Stimulated activated naive CD8-positive, alpha-beta T cell treated with anti-CD3 and anti-CD28 coated beads, Interleukin-15, Interleukin-2, amounts not matched to agents 100 ng/mL and 50 ng/mL, for 24 hours (primary cell): ENCODE data around the gene PDXDC1.
"Not testable (repeated sequence)": the region's sequence is repeated elsewhere in the genome, so short reads cannot be mapped to it uniquely, and the experiment has no call there.

Experiments
- H3K27ac Mint-ChIP-seq: one replicate; pipeline ENCODE4 v1.8.0; 2021; ENCODE audit warnings: mild to moderate bottlenecking, mixed read lengths
- H3K27me3 Mint-ChIP-seq: one replicate; pipeline ENCODE4 v1.8.0; 2021; ENCODE audit warnings: mixed read lengths
- H3K36me3 Mint-ChIP-seq: one replicate; pipeline ENCODE4 v1.8.0; 2021; ENCODE audit warnings: low read depth, mixed read lengths
- H3K4me1 Mint-ChIP-seq: one replicate; pipeline ENCODE4 v1.8.0; 2021; ENCODE audit warnings: low read depth, mixed read lengths
- H3K4me3 Mint-ChIP-seq: one replicate; pipeline ENCODE4 v1.8.0; 2021; ENCODE audit warnings: mild to moderate bottlenecking, mixed read lengths
- H3K9me3 Mint-ChIP-seq: one replicate; pipeline ENCODE4 v1.8.0; 2021; ENCODE audit warnings: mixed read lengths

Gene PDXDC1

DNA sequence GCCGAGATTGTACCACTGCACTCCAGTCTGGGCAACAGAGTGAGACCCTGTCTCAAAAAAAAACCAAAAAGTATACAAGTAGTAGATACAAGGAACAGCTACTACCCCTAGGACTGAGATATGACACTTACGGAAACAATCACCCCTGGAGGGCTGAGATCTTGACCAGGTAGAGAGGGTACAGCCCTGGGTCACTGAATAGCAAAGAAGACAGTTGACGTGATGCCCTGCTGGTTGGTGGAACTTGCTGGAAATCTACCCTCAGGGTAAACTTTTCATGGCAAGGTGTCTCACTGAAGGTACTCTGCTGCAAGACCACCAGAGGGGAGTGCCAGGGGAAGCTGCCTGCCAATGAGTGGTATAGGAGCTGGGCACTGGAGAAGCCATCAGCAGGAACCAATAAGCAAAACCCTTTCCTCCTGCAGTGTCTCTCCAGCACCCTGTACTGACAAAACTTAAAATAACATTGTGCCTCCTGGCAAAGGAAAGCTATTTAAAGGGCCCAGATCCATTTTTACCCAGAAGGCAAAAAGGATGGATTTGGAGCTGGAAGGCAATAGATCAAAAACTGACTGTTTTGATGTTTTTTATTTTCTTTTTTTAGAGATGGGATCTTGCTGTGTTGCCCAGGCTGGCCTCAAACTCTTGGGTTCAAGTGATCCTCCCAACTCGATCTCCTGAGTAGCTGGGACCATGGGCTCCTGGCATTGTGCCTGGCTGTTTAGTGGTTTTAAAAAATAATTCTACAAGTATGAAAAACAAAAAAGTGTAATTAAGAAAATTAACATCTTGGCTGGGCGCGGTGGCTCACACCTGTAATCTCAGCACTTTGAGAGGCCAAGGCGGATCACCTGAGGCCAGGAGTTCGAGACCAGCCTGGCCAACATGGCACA lies 11.3 kb upstream of the PDXDC1 start:
- no peak overlapping the region for H3K4me3 Mint-ChIP-seq
- no peak overlapping the region for H3K27ac Mint-ChIP-seq
- no peaks in the 10 kb centered on the region for H3K36me3 Mint-ChIP-seq
- H3K27me3 Mint-ChIP-seq: peaks cover 11% of the 10 kb centered on the region
- no peaks in the 10 kb centered on the region for H3K9me3 Mint-ChIP-seq
- H3K4me1 Mint-ChIP-seq: no peaks in the 10 kb centered on the region

- Mint-ChIP-seq H3K27ac (no peak overlapping the region), H3K36me3 (no peaks in the 10 kb centered on the region), H3K4me3 (no peak overlapping the region), H3K9me3 (no peaks in the 10 kb centered on the region), H3K27me3 (peaks cover 11% of the 10 kb centered on the region), H3K4me1 (no peaks in the 10 kb centered on the region)
These were observed 9.5 kb upstream of the PDXDC1 start for GRCh38 chr16:14965328-14965727.

GRCh38 chr16:14969795-14970194 lies 5.0 kb upstream of the PDXDC1 start:
- not testable (repeated sequence) for H3K27me3 Mint-ChIP-seq, H3K9me3 Mint-ChIP-seq, H3K4me3 Mint-ChIP-seq, H3K4me1 Mint-ChIP-seq, H3K36me3 Mint-ChIP-seq, H3K27ac Mint-ChIP-seq

DNA sequence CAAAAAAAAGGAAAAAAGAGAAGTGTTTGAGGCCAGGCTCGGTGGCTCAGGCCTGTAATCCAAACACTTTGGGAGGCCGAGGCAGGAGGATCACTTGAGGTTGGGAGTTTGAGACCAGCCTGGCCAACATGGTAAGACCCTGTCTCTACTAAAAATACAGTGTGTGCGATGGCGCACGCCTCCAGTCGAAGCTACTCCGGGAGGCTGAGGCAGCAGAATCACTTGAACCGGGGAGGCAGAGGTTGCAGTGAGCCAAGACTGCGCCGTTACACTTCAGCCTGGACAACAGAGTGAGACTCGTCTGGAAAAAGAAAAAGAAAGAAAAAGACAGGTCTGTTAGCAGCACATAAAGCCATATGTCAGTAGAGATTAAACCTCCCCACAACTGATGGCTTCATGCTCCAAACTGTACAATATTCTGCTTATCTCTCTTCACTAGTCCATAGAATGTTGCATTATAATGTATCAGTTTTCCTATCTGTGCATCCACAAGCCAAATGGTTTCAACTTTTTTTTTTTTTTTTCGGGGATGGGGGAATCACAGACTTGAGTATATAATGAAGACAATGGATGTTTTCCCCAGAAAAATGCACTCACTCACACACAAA lies 3.1 kb upstream of the PDXDC1 start:
- not testable (repeated sequence) for H3K27ac Mint-ChIP-seq, H3K9me3 Mint-ChIP-seq, H3K27me3 Mint-ChIP-seq, H3K4me3 Mint-ChIP-seq, H3K36me3 Mint-ChIP-seq
- H3K4me1 Mint-ChIP-seq: peaks cover 14% of the 10 kb centered on the region

DNA sequence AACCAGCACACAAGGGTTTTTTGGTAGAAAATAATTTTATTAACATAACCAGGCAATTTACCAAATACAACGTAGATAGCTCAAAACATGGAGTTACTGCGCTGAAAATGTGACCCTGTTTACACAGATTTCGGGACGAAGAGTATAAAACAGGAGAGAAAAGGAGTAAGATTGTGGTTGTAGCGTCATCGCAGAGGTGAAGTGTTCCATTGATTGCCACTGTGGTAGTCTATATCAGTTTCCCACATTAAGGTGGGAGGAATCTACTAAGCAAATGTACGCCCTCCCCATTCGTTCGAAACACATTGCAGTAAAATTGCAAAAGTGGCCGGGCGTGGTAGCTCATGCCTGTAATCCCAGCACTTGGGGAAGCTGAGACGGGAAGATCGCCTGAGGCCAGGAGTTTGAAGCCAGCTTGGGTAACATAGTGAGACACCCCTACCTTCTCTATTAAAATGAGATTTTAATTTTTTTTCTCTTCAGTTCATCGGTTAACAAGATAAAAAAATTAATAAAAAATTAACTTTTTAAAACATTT lies 972 bp upstream of the PDXDC1 start:
- Mint-ChIP-seq H3K36me3 (peaks cover 11% of the 10 kb centered on the region), H3K4me1 (peaks cover 22% of the 10 kb centered on the region), H3K4me3 (peak overlapping the region; percentile 65)
- H3K9me3 Mint-ChIP-seq, H3K27me3 Mint-ChIP-seq, H3K27ac Mint-ChIP-seq: not testable (repeated sequence)

- not testable (repeated sequence) for H3K27me3 Mint-ChIP-seq, H3K9me3 Mint-ChIP-seq
- Mint-ChIP-seq H3K27ac (peak overlapping the region; percentile 85), H3K4me1 (peaks cover 22% of the 10 kb centered on the region), H3K36me3 (peaks cover 11% of the 10 kb centered on the region), H3K4me3 (peak overlapping the region; percentile 90)
These were observed 533 bp upstream of the PDXDC1 start for GRCh38 chr16:14974331-14974655.

DNA sequence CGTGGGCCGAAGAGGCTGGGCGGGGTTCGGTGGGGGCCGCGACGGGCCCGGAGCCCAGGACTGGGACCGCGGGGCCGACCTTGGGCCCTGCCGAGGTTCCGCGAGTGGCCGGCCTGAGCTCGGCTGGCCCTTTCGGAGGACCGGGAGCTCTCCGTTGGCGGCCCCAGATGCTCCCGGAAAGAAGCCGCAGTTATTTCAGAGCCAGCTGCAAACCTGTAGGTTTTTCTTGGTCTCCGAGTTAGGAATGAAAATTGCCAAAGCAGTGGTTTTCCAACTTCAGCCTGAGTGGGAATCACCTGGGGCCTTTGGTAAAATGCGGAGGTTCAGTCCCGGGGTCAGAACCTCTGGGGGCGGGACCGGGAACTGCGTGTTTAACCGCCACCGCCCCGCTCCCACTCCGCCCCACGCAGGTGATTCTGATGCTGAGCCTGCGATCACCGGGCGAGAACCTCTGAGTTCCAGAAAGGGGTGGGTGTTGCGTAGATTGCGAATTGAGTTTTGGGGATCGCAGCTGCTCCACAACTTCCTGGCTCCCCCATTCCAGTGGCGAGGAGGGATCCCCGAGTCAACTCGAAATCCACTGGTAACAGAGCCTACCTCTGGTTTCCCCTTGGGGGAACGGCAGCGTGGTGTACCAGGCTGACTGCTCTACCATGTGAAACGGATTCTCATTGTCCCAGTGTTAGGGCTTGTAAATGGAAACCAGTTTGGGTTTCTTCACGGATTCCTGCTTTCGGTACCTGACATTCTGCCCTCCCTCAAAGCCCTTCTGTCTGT lies 780 bp downstream of the PDXDC1 start:
- H3K9me3 Mint-ChIP-seq, H3K27me3 Mint-ChIP-seq: not testable (repeated sequence)
- Mint-ChIP-seq H3K27ac (peak overlapping the region; percentile 81), H3K36me3 (peaks cover 11% of the 10 kb centered on the region), H3K4me1 (peaks cover 26% of the 10 kb centered on the region), H3K4me3 (peak overlapping the region; percentile 90)

DNA sequence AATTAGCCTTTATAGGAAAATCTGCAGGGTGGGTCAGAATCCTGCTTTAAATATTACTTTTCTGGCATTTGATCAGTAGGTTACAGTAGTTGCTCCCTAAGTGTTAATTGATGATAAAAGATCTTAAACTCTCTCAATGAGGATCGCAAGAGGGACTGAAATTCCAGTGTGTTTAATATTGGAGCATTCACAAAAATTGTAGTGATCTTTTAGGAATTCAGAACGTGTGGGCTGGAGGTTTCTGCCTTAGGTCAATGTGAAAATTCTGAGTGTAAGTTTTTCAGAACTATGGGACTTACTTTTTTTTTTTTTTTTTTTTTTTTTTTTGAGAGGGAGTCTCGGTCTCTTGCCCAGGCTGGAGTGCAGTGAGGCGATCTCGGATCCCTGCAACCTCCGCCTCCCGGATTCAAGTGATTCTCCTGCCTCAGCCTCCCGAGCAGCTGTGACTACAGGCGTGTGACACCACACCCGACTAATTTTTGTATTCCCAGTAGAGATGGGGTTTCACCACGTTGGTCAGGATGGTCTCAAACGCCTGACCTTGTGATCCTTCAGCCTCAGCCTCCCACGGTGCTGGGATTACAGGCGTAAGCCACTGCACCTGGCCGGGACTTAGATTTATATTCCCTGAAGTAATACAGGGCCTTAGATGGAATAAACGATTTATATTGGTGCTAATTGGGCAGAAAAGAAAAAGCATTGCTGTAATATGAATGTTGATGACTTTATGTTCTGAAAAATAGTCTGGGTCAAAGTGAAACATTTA lies 2.3 kb downstream of the PDXDC1 start:
- H3K9me3 Mint-ChIP-seq, H3K4me3 Mint-ChIP-seq, H3K27ac Mint-ChIP-seq, H3K27me3 Mint-ChIP-seq: not testable (repeated sequence)
- H3K36me3 Mint-ChIP-seq: peaks cover 11% of the 10 kb centered on the region
- peaks cover 33% of the 10 kb centered on the region for H3K4me1 Mint-ChIP-seq

GRCh38 chr16:14978281-14978680 lies 3.5 kb downstream of the PDXDC1 start:
- not testable (repeated sequence) for H3K27ac Mint-ChIP-seq, H3K4me3 Mint-ChIP-seq, H3K27me3 Mint-ChIP-seq, H3K9me3 Mint-ChIP-seq
- peaks cover 11% of the 10 kb centered on the region for H3K36me3 Mint-ChIP-seq
- peaks cover 34% of the 10 kb centered on the region for H3K4me1 Mint-ChIP-seq

GRCh38 chr16:14978908-14979307 lies 4.1 kb downstream of the PDXDC1 start:
- Mint-ChIP-seq H3K4me1 (peaks cover 34% of the 10 kb centered on the region), H3K36me3 (peaks cover 11% of the 10 kb centered on the region)
- H3K27ac Mint-ChIP-seq, H3K4me3 Mint-ChIP-seq, H3K27me3 Mint-ChIP-seq, H3K9me3 Mint-ChIP-seq: not testable (repeated sequence)

DNA sequence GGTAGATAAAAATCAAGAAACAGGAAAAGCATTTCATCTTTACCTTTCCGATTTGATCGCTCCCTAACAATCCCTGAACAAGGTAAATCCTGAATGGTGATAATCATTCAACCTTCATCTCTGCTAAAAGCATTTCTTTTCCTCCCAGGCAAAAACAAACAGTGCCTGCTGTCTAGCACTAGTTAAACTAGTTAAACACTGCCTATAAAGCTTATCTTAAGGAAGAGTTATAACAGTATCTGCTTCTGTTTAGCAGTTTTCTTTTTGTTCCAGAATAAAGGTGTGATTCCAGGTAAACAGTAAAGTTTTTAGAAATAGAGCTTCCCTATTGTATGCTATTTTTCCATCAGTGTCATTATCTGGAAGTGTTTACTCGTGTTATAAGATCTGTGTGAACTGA lies 6.4 kb downstream of the PDXDC1 start:
- Mint-ChIP-seq H3K36me3 (peaks cover 32% of the 10 kb centered on the region), H3K4me1 (peaks cover 25% of the 10 kb centered on the region)
- H3K4me3 Mint-ChIP-seq, H3K27ac Mint-ChIP-seq, H3K9me3 Mint-ChIP-seq, H3K27me3 Mint-ChIP-seq: not testable (repeated sequence)

DNA sequence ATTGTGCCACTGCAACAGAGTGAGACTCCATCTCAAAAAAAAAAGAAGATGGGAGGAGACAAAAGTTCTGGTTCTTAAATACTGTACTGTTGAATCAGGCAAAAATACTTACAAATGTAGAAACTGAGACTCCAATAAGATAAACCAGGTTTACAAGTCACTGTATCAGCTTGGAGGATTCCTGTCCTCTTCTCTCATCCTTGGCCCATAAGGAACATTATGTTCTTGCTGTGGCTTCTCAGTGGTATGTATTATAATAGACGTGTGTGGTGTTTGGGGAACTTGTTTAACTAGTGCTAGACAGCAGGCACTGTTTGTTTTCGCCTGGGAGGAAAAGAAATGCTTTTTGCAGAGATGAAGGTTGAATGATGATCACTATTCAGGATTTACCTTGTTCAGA lies 7.7 kb downstream of the PDXDC1 start:
- Mint-ChIP-seq H3K4me1 (peaks cover 16% of the 10 kb centered on the region), H3K36me3 (peaks cover 32% of the 10 kb centered on the region)
- not testable (repeated sequence) for H3K27ac Mint-ChIP-seq, H3K4me3 Mint-ChIP-seq, H3K27me3 Mint-ChIP-seq, H3K9me3 Mint-ChIP-seq

DNA sequence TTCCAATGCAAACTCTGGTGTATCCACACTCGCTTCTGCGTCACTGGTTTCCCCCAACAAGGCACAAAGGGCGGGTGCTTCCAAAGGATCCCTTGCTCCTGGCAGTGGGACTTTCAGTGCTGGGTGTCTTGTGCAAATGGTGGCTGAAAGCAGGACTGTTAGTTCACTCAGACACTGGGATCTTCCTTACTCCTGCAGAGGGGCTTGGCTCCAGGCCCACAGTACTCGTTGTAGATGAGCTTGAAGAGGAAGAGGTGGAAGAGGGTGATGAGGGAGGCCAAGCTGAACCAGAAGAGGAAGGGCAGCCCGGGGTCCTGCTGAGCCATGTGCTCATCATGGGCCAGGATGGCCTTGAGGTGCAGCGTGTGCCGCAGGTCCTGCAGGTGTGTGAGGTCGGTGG lies 13.3 kb downstream of the PDXDC1 start:
- H3K27ac Mint-ChIP-seq, H3K27me3 Mint-ChIP-seq, H3K9me3 Mint-ChIP-seq, H3K4me3 Mint-ChIP-seq: not testable (repeated sequence)
- peaks cover 15% of the 10 kb centered on the region for H3K4me1 Mint-ChIP-seq
- H3K36me3 Mint-ChIP-seq: peaks cover 56% of the 10 kb centered on the region

GRCh38 chr16:14988661-14989191 lies 13.9 kb downstream of the PDXDC1 start:
- Mint-ChIP-seq H3K4me1 (peaks cover 15% of the 10 kb centered on the region), H3K4me3 (peak overlapping the region; percentile 37), H3K36me3 (peaks cover 60% of the 10 kb centered on the region)
- not testable (repeated sequence) for H3K9me3 Mint-ChIP-seq, H3K27ac Mint-ChIP-seq, H3K27me3 Mint-ChIP-seq
